Stimulated activated CD4-positive, alpha-beta T cell treated with anti-CD3 and anti-CD28 coated beads, TNF-alpha, amount 100 ng/mL, for 24 hours (primary cell): ENCODE results near the gene MNT.

Experiments
- DNase-seq, 3 experiments: peaks; one replicate each; pipeline ENCODE4 v3.0.0-alpha.2; 2020; ENCODE audit warnings: low read depth in 3 of 3

MNT gene

DNA sequence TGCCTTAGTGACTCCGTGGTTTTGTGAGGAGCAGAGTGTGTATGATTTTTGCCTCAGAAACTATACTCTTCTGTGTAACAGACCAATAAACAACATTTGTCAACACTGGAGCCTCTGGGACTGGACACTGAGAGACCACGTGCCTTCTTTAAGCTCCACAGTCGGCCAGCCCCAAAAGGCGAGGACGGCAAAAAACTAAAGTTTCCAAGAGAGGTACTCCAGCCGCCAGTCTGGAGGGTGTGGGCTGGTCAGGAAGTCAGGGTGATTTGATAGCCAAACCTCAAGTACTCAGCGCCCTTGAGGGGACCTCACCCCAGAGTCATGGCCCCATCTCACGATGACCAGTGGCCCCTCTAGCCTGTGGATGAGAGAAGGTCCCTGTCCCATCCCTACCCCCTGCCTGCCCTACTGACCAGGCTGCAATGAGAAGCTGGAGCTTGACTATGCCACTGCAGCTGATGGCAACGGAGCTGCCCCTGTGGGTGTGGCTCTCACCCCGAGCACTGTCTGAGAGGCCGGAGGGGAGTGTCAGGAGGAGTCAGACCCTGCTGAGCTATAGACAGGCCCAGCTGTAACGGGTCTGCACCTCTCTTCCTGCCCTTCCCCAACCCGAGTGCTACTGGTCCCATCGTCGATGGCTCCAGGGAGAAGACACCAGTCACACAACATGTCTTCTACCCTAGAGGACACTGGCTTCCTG is 19.8 kb downstream of the MNT start:
- DNase-seq: no peak

DNA sequence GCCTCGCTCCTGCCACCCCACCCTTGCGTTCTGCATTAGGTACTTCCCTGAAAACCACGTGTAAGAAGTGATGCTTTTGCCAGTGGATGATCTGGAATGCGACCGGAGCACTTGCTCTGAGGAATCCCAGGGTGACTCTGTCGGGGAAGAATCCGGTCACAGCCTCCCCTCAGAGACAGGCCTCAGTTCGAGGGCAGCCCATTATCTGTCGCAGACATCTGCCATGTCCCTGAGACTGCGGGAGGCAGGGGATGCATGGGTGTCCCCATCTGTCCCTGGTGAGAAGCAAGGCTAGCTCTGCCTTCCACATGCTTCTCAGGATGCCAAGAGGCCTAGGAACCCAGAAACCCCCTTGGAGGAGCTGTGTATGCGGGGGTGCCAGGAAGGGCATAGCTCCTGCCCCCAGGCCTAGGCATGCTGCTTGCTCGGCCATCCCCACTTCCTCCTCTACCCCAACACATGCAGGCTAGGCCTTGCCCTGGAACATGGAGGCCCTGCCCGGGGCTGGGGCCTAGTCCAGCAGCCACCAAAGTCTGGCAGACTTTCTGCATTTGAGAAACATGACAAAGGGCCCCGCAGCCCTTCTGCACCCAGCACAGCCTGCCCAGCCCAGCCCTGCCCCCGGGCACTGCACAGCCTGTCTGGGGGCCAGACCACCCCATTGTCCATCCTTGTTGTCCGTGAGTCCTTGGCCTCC is 20.5 kb downstream of the MNT start:
- no peak for DNase-seq

GRCh38 chr17:2379489-2380225 is 21.2 kb downstream of the MNT start:
- no peak for DNase-seq

DNA sequence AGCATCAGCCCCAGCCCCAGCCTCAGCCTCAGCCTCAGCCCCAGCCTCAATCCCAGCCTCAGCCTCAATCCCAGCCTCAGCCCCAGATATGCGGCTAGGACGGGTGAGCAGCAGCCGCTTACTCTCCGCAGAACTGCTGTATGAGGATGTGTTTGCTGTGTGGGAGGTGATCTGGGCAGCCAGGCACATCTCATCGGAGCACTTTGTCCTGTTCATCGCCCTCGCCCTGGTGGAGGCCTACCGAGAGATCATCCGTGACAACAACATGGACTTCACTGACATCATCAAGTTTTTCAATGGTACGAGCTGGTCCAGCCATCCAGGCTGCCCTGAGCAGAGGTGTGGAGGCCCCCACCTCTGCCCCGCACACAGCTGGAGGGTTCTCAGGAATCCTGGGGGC is 22.0 kb downstream of the MNT start:
- no peak for DNase-seq

- no peak for DNase-seq
Observed at GRCh38 chr17:2377659-2378058, 23.2 kb downstream of the MNT start.

GRCh38 chr17:2376107-2376506 is 24.8 kb downstream of the MNT start:
- no peak for DNase-seq

- DNase-seq: no peak
Observed at GRCh38 chr17:2375406-2375805, 25.5 kb downstream of the MNT start.

- no peak for DNase-seq
Observed at GRCh38 chr17:2374549-2375285, 26.1 kb downstream of the MNT start.

DNA sequence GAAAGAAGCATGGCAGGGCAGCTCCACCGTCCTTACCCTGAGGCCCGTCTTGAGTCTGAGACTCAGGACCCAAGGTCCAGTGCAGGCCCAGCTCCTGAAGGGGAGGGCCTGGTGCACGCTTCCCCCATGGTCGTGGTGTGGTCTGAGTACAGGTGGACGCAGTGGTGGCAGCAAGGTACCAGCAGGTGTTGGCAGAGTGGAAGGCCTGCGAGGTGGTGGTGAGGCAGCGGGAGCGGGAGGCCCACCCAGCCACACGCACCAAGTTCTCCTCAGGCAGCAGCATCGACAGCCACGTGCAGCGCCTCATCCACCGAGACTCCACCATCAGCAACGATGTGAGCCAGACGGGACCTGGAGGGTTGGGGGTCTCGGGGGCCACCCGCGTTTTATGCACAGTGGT is 27.7 kb downstream of the MNT start:
- no peak for DNase-seq

DNA sequence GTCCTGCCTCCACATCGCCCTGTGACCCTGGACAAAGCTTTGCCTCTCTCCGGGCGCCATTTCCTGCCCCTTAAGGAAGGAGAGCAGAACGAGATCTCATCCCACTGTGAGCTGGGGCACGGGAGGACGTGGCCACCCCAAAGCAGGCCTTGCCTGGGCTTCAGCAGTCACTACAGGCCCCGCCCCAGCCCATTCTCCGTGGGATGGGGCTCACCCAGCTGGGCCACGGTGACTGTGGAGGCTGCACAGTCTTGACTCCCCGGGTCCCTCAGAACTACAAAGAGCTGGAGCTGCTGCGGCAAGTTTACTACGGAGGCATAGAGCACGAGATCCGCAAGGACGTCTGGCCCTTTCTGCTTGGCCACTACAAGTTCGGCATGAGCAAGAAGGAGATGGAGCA is 28.2 kb downstream of the MNT start:
- no peak for DNase-seq

GRCh38 chr17:2372180-2372579 is 28.7 kb downstream of the MNT start:
- DNase-seq: no peak

DNA sequence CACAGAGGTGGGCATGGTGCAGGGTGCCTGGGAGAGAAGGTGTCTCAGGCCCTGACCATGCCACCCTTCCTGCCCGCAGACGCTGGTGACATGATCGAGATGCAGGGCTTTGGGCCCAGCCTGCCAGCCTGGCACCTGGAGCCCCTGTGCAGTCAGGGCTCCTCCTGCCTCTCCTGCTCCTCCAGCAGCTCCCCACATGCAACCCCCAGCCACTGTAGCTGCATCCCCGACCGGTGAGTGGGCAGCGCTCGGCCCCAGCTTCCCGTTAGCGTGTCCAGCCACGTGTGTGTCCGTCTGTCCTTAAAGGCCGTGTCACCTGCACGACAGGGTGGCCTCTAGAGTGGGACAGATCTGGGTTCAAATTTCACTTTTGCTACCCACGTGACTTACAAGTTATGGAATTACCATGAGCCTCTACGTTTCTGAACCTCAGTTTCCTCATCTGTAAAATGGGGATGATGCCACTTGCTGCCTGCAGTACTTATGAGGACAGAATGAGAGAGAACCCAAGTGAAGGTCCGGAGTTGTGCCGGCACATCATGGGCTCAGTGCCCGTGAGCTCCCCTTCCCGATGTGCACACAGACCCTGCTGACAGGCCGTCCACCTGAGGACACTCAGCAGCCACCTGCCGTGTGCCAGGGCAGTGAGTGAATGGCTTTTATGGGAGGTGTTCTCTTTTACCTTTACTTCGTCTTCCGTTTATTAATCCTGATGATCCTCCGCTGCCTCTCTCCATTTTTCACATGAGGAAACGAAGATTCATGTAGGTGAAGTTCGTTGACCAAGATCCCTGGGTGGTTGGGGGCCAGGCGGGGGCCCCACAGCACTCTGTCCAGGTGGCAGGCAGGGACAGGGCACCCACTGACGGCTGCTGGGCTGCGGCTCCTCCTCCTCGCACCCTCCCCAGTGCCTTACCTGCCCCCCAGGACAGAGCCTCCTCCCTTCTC is 29.4 kb downstream of the MNT start:
- DNase-seq: no peak

- no peak for DNase-seq
Observed at GRCh38 chr17:2370211-2370589, 30.7 kb downstream of the MNT start.

- no peak for DNase-seq
Observed at GRCh38 chr17:2369551-2370210, 31.2 kb downstream of the MNT start.

DNA sequence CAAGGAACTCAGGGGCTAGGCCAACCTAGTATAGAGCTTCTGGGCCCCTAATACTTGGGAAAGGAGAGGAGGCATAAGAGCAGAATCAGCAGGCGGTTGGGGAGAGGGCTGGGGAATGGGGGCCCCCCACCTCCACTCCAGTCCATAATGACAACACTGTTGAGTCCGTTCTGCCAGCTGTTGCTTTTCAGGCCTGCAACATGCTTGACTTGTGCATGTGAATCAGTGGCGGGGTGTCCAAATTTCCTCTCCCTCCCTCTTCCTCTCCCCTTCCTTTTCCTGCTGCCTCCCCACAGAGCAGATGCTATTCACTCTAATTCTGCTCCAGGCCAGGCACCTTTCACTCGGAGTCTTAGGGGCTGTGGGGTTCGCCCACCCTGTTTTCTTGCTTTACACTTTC is 31.8 kb downstream of the MNT start:
- DNase-seq: no peak

DNA sequence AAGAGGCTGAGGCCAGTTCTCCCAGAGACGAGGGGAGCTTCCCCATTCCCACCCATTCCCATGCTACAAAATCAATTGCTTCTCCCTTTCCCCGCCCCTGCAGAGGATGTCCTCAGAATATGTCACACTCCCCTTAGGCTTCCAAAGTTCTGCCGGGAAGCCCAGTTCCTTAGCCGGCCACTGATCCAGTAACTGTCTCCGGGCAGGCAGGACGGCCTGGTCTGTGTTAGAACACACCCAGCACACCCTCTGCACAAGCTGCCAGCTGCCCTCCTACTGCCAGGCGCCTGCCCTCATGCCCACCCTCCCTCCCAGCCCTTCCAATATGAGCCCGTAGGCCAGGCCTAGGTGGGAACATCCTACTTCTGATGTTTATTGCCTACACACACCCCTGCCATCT is 32.5 kb downstream of the MNT start:
- no peak for DNase-seq

DNA sequence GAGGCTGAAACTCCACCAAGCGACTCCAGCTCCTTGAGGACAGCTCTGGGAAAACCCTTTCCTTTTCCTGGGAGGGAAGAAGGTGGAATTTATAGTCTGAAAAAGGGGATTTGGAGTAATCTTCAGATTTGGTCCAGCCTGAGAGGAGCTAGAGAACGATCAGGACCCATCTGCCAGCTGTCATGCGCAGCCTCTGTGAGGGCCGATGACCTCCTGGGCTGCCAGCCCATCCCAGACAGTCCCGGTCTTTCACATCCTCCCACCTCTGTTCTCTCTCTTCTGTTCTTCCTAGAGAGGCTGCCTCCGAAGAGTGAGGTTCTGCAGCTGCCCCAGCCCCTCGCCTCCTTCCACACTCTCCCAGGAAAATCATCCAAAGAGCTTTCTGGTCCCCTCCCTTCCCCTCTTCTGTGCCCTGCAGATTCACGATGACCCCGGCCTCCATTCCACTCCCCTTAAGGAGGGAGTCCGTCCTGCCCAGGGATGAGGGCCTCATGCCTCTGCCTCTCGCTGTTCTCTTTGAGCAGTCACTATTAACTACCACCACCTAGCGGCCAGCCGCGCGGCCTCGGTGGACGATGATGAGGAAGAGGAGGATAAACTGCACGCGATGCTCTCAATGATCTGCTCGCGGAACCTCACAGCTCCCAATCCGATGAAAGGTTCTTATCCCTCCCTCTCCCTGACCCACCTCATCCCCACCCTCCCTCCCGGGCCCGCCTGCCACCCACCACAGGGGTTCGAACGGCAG is 33.9 kb downstream of the MNT start:
- no peak for DNase-seq

DNA sequence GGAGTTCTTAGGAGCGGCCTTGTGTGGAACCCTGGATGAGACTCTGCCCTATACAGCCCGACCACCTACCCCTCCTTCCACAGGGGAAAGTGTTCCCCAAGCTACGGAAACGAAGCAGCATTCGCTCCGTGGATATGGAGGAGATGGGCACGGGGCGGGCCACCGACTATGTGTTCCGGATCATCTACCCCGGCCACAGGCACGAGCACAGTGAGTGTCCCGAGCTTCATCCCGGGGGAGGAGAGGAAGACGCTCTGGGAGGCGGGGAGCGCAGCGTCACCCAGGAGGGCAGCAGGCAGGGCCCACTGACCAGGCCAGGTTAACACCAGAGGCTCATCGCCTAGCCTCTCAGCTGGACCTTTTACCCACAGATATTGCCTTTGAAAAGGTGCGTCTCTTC is 35.7 kb downstream of the MNT start:
- no peak for DNase-seq

DNA sequence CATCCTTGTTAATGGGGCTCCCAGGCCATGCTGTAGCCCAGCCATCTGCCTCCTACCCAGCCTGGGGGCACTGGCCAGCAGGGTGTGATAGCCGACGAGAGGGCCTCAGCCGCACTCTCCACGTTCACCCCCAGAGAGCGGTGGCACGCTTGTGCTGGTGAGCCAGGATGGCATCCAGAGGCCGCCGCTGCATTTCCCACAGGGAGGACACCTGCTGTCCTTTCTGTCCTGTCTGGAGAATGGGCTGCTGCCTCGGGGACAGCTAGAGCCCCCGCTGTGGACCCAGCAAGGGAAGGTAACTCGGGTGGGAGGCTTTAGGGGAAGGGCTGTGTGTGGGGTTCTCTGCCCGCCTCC is 36.1 kb downstream of the MNT start:
- no peak for DNase-seq
